NCI-H510A (cell line): ENCODE results near the gene RRAGB.
"Not testable (repeated sequence)": the region's sequence is repeated elsewhere in the genome, so short reads cannot be mapped to it uniquely, and the experiment has no call there.

Experiments
- DNase-seq: peaks from one replicate; lab custom pipeline; 2025; lab: John Stamatoyannopoulos, UW

The RRAGB gene

GRCh38 chrX:55767100-55767499 lies 49.6 kb downstream of the RRAGB start:
- no peak for DNase-seq

GRCh38 chrX:55774419-55774818 lies 56.9 kb downstream of the RRAGB start:
- not testable (repeated sequence) for DNase-seq

GRCh38 chrX:55777596-55777995 lies 60.0 kb downstream of the RRAGB start:
- no peak for DNase-seq

- no peak for DNase-seq
Measured at GRCh38 chrX:55778322-55778721, 60.8 kb downstream of the RRAGB start.

- DNase-seq = no peak
Measured at GRCh38 chrX:55783723-55784122, 66.2 kb downstream of the RRAGB start.

GRCh38 chrX:55787063-55787462 lies 69.5 kb downstream of the RRAGB start:
- DNase-seq = no peak

GRCh38 chrX:55787727-55788126 lies 70.2 kb downstream of the RRAGB start:
- DNase-seq = no peak

- DNase-seq = no peak
Measured at GRCh38 chrX:55794405-55794804, 76.9 kb downstream of the RRAGB start.

- DNase-seq = no peak
Measured at GRCh38 chrX:55796496-55796895, 78.9 kb downstream of the RRAGB start.

- no peak for DNase-seq
Measured at GRCh38 chrX:55801811-55802210, 84.3 kb downstream of the RRAGB start.
